Tibial nerve (tissue), 4 donors: ENCODE data around the gene PROS1. TPM values are rescaled to one million over a fixed set of nuclear protein-coding genes. Genes with fewer than 3 reads are reported as not detected.
A peak's percentile ranks its signal among the peaks of the same experiment; 100 is the strongest.
"Not testable (repeated sequence)": the region's sequence is repeated elsewhere in the genome, so short reads cannot be mapped to it uniquely, and the experiment has no call there.

ENCODE experiments used
- DNase-seq, 2 donors: peaks; one replicate each; pipeline ENCODE4 v3.0.0-alpha.2; 2019; ENCODE audit warnings: low spot score in 2 of 2
- H3K27ac ChIP-seq, 4 donors: fragments of 200-600 bp; sonication (generic) in 3 of 4; one replicate each; pipeline ENCODE4 v1.5.1; 2017 to 2019; ENCODE audit warnings: mild to moderate bottlenecking in 1 of 4
- H3K27me3 ChIP-seq, 2 donors: fragments of 200-600 bp; sonication (generic) in 1 of 2; one replicate each; pipeline versions ENCODE4 v1.5.1 to v1.6.0; 2017 to 2019
- H3K36me3 ChIP-seq, 3 donors: fragments of 200-600 bp; sonication (generic); one replicate each; pipeline ENCODE4 v1.5.1; 2018 to 2019
- H3K4me1 ChIP-seq, 4 donors: fragments of 200-600 bp; sonication (generic) in 3 of 4; one replicate each; pipeline ENCODE4 v1.5.1; 2017 to 2019
- H3K4me3 ChIP-seq, 4 donors: fragments of 200-600 bp; sonication (generic) in 3 of 4; one replicate each; pipeline ENCODE4 v1.5.1; 2017 to 2019; ENCODE audit warnings: mild to moderate bottlenecking in 1 of 4, moderate library complexity in 1 of 4
- H3K9me3 ChIP-seq, 4 donors: fragments of 200-600 bp; sonication (generic) in 3 of 4; one replicate each; pipeline ENCODE4 v1.5.1; 2017 to 2019
- CTCF ChIP-seq, 5 experiments: fragments of 200-600 bp in 3 of 5; fragments of 450-650 bp in 2 of 5; sonication (generic) in 3 of 5; IDR thresholded peaks; one replicate each; pipeline ENCODE4 v1.5.1; 2016 to 2019; ENCODE audit warnings: antibody characterized with exemption in 5 of 5, mild to moderate bottlenecking in 3 of 5, moderate library complexity in 2 of 5
- EP300 ChIP-seq, 2 donors: sonication (generic); formaldehyde crosslinking; IDR thresholded peaks; one replicate each; pipeline ENCODE4 v1.6.1; 2017; ENCODE audit warnings: antibody characterized with exemption in 2 of 2, mild to moderate bottlenecking in 1 of 2
- POLR2A ChIP-seq, 2 donors: fragments of 450-650 bp; IDR thresholded peaks; one replicate each; pipeline ENCODE4 v1.6.1; 2017; ENCODE audit warnings: antibody characterized with exemption in 2 of 2, mild to moderate bottlenecking in 2 of 2, moderate library complexity in 2 of 2
- WGBS, 2 donors: methylation state at CpG; one replicate each; pipeline ENCODE4 v1.1.5; 2018; 5-methylcytosine and 5-hydroxymethylcytosine counted together
- total RNA-seq, 4 donors: library from RNA; depleted of rRNA; stranded (reverse); fragments of >200 nt; gene quantifications; one replicate each; pipeline ENCODE4 v1.1.0, GENCODE V29; 2016

The PROS1 gene
- total RNA-seq, 4 donors from 2014 or later: 179 to 416 (median 314) TPM

GRCh38 chr3:93979850-93980676 is 6.4 kb upstream of the PROS1 start, which contains the start of gene ARL13B:
TSS of gene ARL13B (plus strand) at chr3:93980155. CDS start at chr3:93980424, 269 bp downstream.
- TF ChIP-seq EP300 (IDR thresholded peaks at IDR 0.05) (peak; percentile 44 to 97), POLR2A (IDR thresholded peaks at IDR 0.05) (peak; percentile 81 to 96), CTCF (IDR thresholded peaks at IDR 0.05) (peak in 2 of 5 experiments; percentile 16 to 26)
- no peaks in the 10 kb centered on the region for H3K36me3 ChIP-seq
- H3K27me3 ChIP-seq: no peaks in the 10 kb centered on the region
- H3K27ac ChIP-seq: peak within 1 kb of the TSS; percentile 82 to 96 (median 91)
- WGBS, 2 donors: 0 to 1% methylated on average over 46 to 56 of the region's 66 CpGs
- H3K9me3 ChIP-seq: no peaks in the 10 kb centered on the region
- peak within 1 kb of the TSS; percentile 64 to 95 (median 80) for H3K4me3 ChIP-seq
- peaks cover 0 to 33% (median 5%) of the 10 kb centered on the region in 4 donors for H3K4me1 ChIP-seq
- peak; percentile 94 to 97 for DNase-seq

- 83 to 89% methylated on average over 1 of the region's 1 CpG for WGBS, 2 donors
- H3K9me3 ChIP-seq: no peaks in the 10 kb centered on the region
- H3K36me3 ChIP-seq: peaks cover 0 to 6% (median 0%) of the 10 kb centered on the region in 3 donors
- H3K27me3 ChIP-seq: no peaks in the 10 kb centered on the region
- peak overlapping the region in 2 of 4 donors; percentile 65 to 76 for H3K27ac ChIP-seq
- DNase-seq: no peak
- H3K4me3 ChIP-seq: no peak overlapping the region
- peaks cover 0 to 59% (median 6%) of the 10 kb centered on the region in 4 donors for H3K4me1 ChIP-seq
- TF ChIP-seq CTCF (IDR thresholded peaks at IDR 0.05): no peak
These were observed 3.7 kb downstream of the PROS1 start for GRCh38 chr3:93969997-93970396.

- no peaks in the 10 kb centered on the region for H3K27me3 ChIP-seq
- peak overlapping the region in 2 of 4 donors; percentile 65 to 76 for H3K27ac ChIP-seq
- no peak for DNase-seq
- TF ChIP-seq CTCF (IDR thresholded peaks at IDR 0.05) (no peak), POLR2A (IDR thresholded peaks at IDR 0.05) (no peak), EP300 (IDR thresholded peaks at IDR 0.05) (peak in 1 of 2 donors; percentile 15)
- H3K4me3 ChIP-seq: no peak overlapping the region
- peaks cover 0 to 12% (median 0%) of the 10 kb centered on the region in 3 donors for H3K36me3 ChIP-seq
- peaks cover 0 to 57% (median 5%) of the 10 kb centered on the region in 4 donors for H3K4me1 ChIP-seq
- H3K9me3 ChIP-seq: no peaks in the 10 kb centered on the region
- WGBS, 2 donors: 31 to 45% methylated on average over 3 of the region's 3 CpGs
These were observed 4.3 kb downstream of the PROS1 start for GRCh38 chr3:93969443-93969842.

- H3K4me1 ChIP-seq: peaks cover 0 to 41% (median 0%) of the 10 kb centered on the region in 4 donors
- peaks cover 0 to 22% (median 0%) of the 10 kb centered on the region in 3 donors for H3K36me3 ChIP-seq
- not testable (repeated sequence) for H3K4me3 ChIP-seq, DNase-seq, H3K9me3 ChIP-seq, H3K27ac ChIP-seq, H3K27me3 ChIP-seq
- WGBS, 2 donors: 95 to 96% methylated on average over 19 of the region's 19 CpGs
These were observed 8.6 kb downstream of the PROS1 start for GRCh38 chr3:93965106-93965505.

GRCh38 chr3:93962798-93963197 is 10.9 kb downstream of the PROS1 start:
- Histone ChIP-seq H3K4me3 (no peak overlapping the region), H3K27ac (no peak overlapping the region), H3K9me3 (no peaks in the 10 kb centered on the region), H3K27me3 (no peaks in the 10 kb centered on the region), H3K36me3 (peaks cover 0 to 22% (median 0%) of the 10 kb centered on the region in 3 donors), H3K4me1 (peaks cover 0 to 20% (median 0%) of the 10 kb centered on the region in 4 donors)
- TF ChIP-seq CTCF (IDR thresholded peaks at IDR 0.05) (no peak), EP300 (IDR thresholded peaks at IDR 0.05) (no peak), POLR2A (IDR thresholded peaks at IDR 0.05) (no peak)
- WGBS, 2 donors: 91 to 92% methylated on average over 3 of the region's 3 CpGs
- DNase-seq: no peak
